GM18519 (cell line): ENCODE results near the gene OSBPL8.
"Not testable (repeated sequence)": the region's sequence is repeated elsewhere in the genome, so short reads cannot be mapped to it uniquely, and the experiment has no call there.

Experiments
- ATAC-seq: cut with Tn5 transposase; IDR thresholded peaks from one replicate; pipeline ENCODE4 v1.9.1; 2021; ENCODE audit warnings: mild to moderate bottlenecking, moderate library complexity; ENCODE audit not compliant: unreplicated experiment, low FRiP score

Gene OSBPL8

DNA sequence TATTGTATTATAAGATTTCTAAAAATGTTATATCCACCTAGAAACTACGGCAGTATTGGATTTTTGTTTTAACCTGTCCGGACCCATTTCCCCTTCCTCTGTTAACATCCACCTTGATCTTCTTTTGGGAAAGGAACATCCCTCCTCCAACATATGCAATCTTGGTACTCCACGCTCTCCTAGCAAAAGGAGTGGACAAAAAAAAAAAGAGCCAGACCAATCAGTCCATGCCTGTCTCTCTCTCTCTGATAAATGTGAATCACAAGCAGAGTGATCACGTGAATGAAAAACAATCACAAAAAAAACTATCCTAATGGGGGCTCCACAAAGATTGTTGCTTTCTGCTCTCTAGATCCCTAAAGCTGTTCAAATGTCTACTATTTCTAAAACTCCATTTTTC is 27.1 kb downstream of the OSBPL8 start:
- ATAC-seq: no peak

DNA sequence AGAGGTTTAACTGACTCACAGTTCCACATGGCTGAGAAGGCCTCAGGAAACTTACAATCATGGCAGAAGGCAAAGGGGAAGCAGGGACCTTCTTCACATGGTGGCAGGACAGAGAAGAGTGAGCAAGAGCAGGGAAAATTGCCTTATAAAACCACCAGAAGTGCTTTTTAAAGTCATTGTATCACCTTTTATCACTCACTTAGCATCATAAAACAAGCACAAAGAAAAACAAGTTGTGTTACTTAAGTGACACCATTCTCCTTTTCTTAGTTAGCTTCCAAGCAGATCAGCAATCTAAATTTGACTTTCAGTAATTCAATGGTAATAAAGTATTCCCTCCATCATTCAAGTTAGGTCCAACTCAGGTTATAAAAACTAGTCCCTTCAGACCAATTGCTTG is 28.5 kb downstream of the OSBPL8 start:
- no peak for ATAC-seq

DNA sequence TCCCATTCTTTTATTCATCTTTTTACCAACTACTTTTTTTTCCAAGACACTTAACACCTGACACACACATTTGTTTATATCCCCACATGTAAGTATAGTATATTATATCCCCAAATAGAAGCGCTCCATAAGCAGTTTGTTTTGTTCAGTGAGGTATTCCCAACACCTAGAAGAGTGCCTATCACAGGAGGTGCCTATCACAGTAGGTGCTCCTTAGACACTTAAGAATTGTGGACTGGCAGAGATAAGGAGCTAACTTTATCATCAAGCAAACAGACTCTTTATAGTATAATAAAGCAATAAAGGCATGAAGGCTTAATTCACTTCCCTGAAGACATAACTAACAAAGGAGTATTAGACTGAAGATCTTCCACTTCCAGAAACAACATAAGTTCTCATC is 29.1 kb downstream of the OSBPL8 start:
- no peak for ATAC-seq

DNA sequence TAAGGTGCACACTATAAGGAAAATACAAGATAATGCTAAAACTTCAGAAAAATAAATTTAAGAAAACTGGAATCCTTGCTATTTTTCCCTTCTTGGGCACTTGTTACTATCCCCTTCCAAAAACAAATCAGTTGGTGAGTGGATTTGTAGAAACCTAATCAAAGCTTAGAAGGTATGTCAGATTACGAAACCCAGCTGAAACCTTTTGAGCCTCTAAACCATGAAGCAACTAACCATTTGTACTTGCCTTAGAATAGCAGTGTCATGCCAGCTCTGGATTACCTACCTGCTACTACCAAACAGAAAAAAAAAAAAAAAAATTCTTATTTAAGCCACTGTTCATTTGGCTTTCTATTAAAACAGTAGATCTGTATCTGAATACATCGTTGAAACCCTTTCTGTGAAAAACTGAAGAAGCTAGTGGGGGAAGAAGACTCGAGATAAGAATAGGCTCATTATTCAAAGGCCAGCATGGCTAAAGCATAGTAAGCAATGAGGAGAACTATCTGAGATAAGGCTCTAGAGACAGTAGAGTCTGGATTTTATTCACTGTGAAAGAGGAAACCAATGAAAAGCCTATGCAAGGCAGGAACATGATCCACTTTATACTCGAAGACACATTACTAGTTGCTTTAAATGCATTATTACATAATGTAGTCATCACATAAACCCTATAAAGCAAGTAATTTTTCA is 30.2 kb downstream of the OSBPL8 start:
- no peak for ATAC-seq

DNA sequence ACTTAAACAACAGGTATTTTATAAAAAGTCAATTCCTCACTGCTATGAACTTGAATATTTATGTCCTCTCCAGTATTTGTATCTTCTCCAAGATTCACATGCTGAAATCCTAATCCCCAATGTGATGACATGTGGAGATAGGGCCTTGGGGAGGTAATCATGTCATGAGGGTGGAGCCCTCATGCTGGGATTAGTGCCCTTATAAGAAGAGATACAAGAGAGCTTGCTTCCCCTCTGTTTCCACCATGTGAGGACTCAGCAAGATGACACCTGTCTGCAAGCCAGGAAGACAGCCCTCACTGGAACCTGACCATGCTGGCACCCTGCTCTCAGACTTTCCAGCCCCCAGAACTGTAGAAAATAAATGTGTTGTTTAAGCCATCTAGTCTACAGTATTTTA is 36.2 kb downstream of the OSBPL8 start:
- ATAC-seq: no peak

DNA sequence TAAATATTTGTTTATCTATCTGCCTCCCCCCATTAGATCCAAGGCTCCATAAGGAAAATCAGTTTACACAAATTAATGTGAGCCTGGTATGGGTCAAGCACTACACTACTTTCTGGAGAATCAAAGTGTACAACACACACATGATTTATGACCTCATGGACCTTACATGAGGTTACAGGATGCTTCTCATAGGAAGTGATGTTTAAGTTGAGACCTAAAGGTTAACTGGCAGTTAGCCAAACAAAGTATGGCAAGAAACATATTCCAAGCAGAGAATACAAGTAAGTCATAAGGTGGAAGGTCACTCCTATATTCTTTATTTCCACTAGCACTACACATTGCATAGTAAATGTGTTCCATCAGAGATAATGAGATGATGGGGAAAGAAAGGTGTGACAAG is 39.2 kb downstream of the OSBPL8 start:
- no peak for ATAC-seq

DNA sequence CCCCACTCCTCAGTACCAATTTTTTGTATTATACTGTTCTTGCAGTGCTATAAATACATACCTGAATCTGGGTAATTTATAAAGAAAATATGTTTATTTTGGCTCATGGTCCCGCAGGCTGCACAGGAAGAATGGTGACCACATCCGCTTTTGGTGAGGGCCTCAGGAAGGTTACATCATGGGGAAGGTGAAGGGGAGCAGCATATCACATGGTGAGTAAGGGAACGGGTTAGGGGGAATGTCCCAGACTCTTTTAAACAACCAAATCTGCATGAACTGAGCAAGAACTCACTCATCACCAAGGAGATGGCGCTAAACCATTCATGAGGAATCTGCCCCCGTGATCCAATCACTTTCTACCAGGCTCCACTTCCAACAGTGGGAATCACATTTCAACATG is 40.0 kb downstream of the OSBPL8 start:
- no peak for ATAC-seq

DNA sequence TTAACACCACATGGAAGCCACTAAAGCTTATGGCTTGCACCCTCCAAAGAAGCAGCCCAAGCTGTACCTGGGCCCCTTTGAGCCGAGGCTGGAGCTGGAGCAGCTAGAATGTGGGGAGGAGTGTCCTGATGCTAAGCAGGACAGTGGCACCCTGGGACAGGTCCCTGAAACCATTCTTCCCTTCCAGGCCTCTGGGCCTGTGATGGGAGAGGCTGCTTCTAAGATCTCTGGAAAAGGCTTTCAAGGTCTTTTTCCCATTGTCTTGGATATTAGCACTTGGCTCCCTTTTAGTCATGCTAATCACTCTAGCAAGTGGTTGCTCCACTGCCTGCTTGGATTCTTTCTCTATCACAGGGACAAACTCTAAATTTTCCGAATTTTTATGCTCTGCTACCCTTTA is 40.9 kb downstream of the OSBPL8 start:
- ATAC-seq: no peak

DNA sequence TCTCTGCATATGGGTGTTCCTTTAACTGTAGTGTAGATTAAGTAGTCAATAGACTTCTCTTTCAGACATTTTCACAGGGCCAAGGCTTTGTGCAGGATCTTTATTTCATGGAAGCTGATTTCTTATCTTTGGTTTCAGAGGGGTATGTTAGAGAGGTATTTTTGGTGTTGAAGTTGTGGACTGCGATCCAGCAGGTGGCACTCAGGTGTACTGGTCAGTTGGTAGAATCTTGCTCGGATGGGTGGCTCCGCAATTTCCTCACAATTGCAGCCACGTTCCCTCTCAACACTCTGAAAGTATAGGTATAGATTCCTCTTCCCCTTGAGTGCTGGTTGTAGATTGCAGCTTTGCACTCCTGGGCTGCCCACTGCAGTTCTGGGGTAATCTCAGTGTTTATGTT is 44.3 kb downstream of the OSBPL8 start:
- no peak for ATAC-seq

DNA sequence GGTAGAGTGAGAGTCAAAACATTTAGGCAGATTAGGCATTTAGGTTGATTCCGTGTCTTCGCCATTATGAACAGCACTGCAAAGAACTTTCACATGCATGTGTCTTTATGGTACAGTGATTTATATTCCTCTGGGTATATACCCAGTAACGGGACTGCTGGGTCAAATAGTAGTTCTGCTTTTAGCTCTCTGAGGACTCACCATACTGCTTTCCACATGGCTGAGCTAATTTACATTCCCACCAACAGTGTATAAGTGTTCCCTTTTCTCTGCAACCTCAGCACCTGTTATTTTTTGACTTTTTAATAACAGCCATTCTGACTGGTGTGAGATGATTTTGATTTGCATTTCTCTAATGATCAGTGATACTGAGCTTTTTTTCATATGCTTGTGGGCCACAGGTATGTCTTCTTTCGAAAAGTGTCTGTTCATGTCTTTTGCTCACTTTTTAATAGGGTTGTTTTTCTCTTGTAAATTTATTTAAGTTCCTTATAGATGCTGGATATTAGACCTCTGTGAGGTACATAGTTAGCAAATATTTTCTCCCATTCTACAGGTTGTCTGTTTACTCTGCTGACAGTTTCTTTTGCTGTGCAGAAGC is 48.4 kb downstream of the OSBPL8 start:
- ATAC-seq: peak; percentile 76

DNA sequence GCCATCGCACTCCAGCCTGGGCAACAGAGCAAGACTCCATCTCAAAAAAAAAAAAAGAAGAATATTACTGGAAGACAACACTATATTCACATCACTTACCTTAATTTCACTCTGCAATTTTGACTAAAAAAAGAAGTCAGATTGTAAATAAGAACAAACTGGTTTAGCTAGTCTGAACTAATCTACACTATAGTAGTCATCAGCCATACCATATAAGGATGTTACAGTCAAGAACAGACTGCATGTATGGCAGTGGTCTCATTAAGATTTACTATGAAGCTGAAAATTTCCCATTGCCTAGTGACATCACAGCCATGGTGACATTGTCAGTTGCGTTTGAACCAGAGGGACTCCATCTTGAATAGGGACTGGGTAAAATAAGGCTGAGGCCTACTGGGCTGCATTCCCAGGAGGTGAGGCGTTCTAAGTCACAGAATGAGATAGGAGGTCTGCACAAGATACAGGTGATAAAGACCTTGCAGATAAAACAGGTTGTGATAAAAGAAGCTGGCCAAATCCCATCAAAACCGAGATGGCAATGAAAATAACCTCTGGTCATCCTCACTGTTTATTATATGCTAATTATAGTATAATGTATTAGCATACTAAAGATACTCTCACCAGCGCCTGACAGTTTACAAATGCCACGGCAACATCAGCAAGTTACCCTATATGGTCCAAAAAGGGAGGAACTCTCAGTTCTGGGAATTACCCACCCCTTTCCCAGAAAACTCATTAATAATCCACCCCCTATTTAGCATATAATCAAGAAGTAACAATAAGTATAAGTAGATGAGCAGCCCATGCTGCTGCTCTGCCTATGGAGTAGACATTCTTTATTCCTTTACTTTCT is 51.2 kb downstream of the OSBPL8 start:
- no peak for ATAC-seq

DNA sequence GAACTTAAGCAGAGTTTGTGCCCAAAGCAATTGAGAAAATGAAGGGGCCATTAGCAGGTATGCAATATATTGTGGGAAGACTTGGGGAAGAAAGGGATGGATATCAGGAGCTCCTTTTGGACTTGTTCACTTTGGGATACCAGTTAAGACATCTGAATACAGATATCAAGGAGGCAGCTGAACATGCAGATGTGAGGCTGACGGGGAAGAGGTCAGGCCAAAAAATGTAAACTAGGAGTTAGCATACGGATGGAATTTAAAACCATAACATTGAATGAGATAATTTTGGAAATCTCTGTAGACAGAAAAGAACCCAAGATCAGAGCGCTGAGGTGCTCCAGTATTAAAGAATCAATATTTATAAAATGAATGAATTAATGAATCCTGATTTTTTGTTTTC is 53.4 kb downstream of the OSBPL8 start:
- no peak for ATAC-seq

DNA sequence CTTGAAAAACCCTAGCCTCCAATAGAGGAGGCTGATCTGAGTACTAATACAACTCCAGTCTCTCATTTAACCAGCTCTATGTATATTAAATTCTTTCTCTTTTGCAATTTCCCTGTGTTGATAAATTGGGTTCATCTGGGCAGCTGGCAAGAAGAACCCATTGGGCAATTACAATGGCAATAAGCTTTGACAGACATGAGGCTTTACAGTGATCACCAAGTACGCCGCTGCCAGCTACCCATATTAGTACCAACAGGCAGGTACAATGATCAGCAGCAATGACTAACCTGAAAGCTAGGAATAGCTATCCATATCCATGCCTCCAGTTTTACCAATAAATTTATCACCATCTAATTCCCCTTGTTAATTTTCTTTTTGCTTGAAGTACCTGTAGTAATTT is 54.5 kb downstream of the OSBPL8 start:
- ATAC-seq: no peak

DNA sequence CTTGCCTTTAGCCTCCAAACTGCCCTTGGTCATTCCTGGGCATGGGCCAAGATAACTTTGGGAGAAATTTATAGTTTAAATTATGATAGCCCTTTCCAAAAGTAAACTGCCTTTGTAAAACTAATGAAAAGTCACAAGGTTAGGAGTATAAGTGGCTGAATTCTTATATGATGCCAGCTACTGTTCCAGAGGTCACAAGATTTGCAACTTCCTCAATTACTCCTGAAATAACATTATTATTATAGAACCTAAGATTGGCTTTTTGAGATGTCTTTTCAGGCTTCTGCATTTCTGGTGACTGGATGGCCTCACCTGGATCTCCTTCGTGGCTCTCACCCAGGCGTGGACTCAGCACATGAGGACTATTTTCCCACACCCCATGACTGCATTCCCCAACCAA is 55.0 kb downstream of the OSBPL8 start:
- no peak for ATAC-seq

DNA sequence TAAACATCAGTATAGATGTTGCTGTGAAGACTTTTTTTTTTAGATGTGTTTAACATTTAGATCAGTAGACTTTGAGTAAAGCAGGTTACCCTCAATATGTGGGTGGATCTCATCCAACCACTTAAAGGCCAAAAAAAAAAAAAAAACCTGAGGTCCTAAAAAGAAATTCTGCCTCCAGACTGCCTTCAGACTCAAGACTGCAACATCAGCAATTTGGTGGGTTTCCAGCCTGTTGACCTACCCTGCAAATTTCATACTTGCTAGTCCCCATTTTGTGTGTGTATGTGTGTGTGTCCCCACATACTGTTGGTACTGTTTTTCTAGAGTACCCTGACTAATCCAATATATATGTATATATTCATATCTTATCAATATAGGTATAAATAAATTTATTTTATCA is 55.6 kb downstream of the OSBPL8 start:
- ATAC-seq: no peak

DNA sequence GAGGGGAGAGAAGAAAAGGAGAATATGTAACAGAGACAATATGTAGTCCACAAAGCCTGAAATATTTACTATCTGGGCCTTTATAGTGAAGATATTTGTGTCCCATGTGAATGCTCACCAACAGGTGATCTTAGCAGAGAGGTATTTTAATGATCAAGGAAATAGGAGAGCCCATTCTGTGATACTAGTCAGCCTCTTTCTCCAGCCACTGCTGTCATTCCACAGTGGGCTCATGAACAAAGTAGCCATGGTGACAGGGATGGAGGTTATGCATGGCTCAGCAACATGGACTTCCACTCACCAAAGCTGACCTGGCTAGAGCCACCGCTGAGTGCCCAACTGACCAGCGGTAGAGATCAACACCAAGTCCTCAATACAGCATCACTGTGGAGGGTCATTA is 58.2 kb downstream of the OSBPL8 start:
- no peak for ATAC-seq

DNA sequence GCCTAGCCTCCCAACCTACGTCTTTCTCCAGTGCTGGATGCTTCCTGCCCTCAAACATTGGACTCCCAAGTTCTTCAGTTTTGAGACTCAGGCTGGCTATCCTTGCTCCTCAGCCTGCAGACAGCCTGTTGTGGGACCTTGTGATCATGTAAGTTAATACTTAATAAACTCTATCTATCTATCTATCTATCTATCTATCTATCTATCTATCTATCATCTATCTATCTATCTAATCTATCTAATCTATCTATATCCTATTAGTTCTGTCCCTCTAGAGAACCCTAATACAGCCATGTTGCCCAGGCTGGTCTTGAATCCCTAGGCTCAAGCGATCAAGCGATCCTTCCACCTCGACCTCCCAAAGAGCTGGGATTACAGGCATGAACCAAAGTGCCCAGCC is 60.4 kb downstream of the OSBPL8 start:
- ATAC-seq: not testable (repeated sequence)

DNA sequence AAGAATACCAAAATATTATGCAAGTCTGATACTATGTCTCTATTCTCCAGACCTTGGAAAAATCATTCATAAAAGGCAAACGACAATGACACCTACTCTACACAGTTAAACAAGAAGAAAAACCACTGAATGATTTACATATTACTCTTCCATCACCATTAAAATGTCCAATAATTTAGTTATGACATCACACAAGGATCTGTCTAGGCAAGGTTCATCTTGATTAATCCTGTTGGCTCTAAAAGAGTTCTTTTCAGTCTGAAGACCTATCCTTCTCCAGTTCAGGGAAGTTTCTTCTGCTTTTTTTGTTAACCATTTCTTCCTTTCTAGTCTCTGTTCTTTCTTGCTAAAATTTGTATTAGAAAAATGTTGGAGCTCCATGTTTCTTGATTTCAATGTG is 64.0 kb downstream of the OSBPL8 start:
- ATAC-seq: no peak

DNA sequence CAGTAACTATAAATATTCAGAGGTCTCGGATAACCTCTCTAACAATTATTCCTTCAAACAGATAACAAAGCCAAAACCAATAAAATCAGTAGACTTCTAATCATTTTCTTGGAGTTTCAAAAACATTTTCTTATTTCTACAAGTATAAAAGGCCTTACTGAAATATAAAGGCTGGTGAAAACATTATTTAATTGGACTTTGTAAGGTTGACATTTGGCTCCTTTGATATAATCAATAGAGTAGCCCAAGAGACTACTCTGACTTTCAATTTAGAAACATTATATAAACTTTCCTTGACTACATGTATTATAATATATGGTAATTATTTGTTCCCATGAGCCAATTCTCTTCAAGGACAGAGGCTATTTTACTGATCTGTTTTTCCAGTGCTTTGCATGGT is 68.3 kb downstream of the OSBPL8 start:
- ATAC-seq: no peak

DNA sequence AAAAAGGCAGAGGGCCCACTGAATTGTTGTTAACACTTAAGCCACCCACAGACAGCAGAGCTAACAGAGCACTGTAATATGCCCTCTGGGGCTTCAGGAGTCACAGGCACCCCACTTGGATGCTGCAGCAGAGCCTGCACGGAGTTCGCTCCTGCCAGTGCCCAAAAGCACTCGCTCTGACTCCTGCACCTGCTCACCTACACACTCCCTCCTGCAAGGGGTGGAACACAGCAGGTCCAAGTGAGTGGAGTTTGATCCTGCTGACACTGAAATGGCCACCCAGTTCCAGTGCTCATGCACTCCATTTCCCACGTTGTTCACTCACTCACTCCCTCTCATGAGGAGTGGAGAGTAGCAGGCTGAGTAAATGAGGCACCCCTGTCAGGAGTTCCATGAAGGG is 68.8 kb downstream of the OSBPL8 start:
- no peak for ATAC-seq

DNA sequence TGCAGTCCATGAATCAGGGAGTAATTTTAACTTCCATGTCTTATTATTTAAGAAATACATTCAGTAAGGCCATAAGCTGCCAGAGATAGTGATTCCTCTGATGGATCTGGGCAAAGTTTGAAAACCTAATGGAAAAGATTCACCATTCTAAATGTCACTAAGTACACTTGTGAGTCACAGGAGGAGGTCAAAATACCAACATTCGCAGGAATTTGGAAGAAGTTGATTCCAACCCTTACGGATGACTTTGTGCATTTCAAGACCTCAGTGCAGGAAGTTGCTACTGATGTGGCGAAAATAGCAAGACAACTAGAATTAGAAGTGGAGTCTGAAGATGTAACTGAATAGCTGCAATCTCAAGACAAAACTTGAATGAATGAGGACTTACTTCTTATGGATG is 69.8 kb downstream of the OSBPL8 start:
- no peak for ATAC-seq

DNA sequence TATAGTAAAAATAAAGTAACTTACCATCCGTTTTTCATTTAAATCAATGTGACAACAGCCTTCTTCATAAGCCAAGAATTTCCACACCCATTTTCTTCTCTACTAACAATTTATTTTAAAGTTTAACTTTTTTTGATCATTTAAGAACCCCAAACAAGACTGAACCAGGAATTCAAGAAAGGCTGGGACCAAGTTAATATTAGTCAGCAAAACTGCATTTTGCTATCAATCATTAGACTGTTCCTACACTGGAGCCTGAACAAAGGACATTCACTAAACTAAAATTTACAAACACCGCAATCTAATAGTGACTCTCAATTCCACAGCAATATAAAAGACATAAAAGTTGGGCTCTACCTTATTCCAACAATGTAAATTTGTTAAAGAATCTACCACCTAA is 73.6 kb downstream of the OSBPL8 start:
- no peak for ATAC-seq
